Measurements from ENCODE around the gene DENND1C.
"Not testable (repeated sequence)": the region's sequence is repeated elsewhere in the genome, so short reads cannot be mapped to it uniquely, and the experiment has no call there.

The DENND1C gene

GRCh38 chr19:6516659-6517291, 35.2 kb upstream of the DENND1C start:
- Histone ChIP-seq H3K27ac (peak overlapping the region; percentile 27 to 74), H3K4me3 (peak overlapping the region; percentile 80)
- TF ChIP-seq, protein P1, sequence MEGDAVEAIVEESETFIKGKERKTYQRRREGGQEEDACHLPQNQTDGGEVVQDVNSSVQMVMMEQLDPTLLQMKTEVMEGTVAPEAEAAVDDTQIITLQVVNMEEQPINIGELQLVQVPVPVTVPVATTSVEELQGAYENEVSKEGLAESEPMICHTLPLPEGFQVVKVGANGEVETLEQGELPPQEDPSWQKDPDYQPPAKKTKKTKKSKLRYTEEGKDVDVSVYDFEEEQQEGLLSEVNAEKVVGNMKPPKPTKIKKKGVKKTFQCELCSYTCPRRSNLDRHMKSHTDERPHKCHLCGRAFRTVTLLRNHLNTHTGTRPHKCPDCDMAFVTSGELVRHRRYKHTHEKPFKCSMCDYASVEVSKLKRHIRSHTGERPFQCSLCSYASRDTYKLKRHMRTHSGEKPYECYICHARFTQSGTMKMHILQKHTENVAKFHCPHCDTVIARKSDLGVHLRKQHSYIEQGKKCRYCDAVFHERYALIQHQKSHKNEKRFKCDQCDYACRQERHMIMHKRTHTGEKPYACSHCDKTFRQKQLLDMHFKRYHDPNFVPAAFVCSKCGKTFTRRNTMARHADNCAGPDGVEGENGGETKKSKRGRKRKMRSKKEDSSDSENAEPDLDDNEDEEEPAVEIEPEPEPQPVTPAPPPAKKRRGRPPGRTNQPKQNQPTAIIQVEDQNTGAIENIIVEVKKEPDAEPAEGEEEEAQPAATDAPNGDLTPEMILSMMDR (IDR thresholded peaks at IDR 0.05) = peak; percentile 96
- DNase-seq (ENCODE audit: low spot score) = no peak

- TF ChIP-seq, protein P1 (IDR thresholded peaks at IDR 0.05) = no peak
- peak overlapping the region; percentile 80 for H3K4me3 ChIP-seq
- H3K27ac ChIP-seq = peak overlapping the region; percentile 27 to 74
- DNase-seq (ENCODE audit: low spot score) = peak; percentile 86
Observed at GRCh38 chr19:6516018-6516658, 34.6 kb upstream of the DENND1C start.

- Histone ChIP-seq H3K4me3 (no peak overlapping the region), H3K27ac (no peak overlapping the region)
- TF ChIP-seq, protein P1 (IDR thresholded peaks at IDR 0.05) = no peak
- no peak for DNase-seq (ENCODE audit: low spot score)
Observed at GRCh38 chr19:6514926-6515544, 33.4 kb upstream of the DENND1C start.

- TF ChIP-seq, protein P1 (IDR thresholded peaks at IDR 0.05) = no peak
- DNase-seq (ENCODE audit: low spot score) = no peak
- Histone ChIP-seq H3K27ac (no peak overlapping the region), H3K4me3 (no peak overlapping the region)
Observed at GRCh38 chr19:6514089-6514488, 32.5 kb upstream of the DENND1C start.

- no peak overlapping the region for H3K4me3 ChIP-seq
- H3K27ac ChIP-seq = no peak overlapping the region
- TF ChIP-seq, protein P1 (IDR thresholded peaks at IDR 0.05) = no peak
- DNase-seq (ENCODE audit: low spot score) = no peak
Observed at GRCh38 chr19:6510618-6511017, 29.0 kb upstream of the DENND1C start.

GRCh38 chr19:6509118-6509971, 27.8 kb upstream of the DENND1C start:
- TF ChIP-seq, protein P1 (IDR thresholded peaks at IDR 0.05) = no peak
- no peak for DNase-seq (ENCODE audit: low spot score)
- Histone ChIP-seq H3K27ac (peak overlapping the region in 1 of 2 donors; percentile 32), H3K4me3 (no peak overlapping the region)

DNA sequence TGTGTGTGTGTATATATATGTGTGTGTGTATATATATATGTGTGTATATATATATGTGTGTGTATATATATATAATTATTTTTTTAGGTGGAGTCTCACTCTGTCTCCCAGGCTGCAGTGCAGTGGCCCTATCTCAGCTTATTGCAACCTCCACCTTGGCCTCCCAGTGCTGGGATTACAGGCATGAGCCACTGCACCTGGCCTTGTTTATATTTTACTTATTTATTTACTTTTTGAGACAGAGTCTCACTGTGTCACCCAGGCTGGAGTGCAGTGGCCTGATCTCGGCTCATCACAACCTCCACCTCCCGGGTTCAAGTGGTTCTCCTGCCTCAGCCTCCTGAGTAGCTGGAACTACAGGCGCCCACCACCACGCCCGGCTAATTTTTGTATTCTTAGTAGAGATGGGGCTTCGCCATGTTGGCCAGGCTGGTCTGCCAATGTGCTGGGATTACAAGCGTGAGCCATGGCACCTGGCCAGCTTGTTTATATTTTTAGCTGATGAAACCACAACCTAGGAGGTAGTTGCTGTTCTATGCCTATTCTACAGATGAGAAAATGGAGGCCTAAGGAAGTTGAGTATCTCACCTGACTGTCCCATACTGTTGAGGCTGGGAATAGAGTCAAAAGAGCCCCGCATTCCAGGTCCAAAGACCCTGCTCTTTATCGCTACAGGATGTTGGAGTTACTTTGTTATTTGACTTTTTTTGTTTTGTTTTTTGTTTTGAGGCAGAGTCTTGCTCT, 26.6 kb upstream of the DENND1C start:
- not testable (repeated sequence) for DNase-seq (ENCODE audit: low spot score); H3K27ac ChIP-seq; H3K4me3 ChIP-seq
